ENCODE data around the gene ACSBG1.

DNA sequence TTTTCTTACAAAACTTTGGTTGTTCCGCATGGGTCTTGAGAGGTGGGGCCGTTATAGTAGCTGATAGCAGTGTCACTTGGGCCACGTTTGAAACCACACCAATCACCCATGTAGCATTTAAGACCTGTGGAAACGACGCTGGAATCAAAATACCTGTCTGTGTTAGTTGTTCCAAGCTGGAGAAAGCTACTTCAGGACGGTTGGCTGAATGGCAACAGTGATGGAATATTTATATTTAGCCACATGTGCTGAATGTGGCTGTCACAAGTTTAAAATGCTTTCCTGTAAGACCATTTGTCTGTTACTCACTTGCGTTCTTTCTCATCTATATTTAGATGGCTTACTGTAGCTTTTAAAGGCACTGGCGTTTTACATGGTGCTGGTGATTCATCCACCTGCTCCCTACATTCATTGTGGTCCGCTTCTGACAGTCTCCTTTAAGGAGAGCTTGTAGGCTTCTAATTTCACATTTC, 31.4 kb upstream of the ACSBG1 start:
- TF ChIP-seq, protein P1, sequence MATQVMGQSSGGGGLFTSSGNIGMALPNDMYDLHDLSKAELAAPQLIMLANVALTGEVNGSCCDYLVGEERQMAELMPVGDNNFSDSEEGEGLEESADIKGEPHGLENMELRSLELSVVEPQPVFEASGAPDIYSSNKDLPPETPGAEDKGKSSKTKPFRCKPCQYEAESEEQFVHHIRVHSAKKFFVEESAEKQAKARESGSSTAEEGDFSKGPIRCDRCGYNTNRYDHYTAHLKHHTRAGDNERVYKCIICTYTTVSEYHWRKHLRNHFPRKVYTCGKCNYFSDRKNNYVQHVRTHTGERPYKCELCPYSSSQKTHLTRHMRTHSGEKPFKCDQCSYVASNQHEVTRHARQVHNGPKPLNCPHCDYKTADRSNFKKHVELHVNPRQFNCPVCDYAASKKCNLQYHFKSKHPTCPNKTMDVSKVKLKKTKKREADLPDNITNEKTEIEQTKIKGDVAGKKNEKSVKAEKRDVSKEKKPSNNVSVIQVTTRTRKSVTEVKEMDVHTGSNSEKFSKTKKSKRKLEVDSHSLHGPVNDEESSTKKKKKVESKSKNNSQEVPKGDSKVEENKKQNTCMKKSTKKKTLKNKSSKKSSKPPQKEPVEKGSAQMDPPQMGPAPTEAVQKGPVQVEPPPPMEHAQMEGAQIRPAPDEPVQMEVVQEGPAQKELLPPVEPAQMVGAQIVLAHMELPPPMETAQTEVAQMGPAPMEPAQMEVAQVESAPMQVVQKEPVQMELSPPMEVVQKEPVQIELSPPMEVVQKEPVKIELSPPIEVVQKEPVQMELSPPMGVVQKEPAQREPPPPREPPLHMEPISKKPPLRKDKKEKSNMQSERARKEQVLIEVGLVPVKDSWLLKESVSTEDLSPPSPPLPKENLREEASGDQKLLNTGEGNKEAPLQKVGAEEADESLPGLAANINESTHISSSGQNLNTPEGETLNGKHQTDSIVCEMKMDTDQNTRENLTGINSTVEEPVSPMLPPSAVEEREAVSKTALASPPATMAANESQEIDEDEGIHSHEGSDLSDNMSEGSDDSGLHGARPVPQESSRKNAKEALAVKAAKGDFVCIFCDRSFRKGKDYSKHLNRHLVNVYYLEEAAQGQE (IDR thresholded peaks at IDR 0.05; ENCODE audit: insufficient read depth in 1 of 2, low read depth in 2 of 2, low read length in 2 of 2), result no peak
- no peak for TF ChIP-seq SIN3A (IDR thresholded peaks at IDR 0.05; ENCODE audit: borderline replicate concordance, insufficient read depth, low read length)

Data from PFSK-1 (cell line).